ENCODE data around the gene RALGAPB.

RALGAPB gene

DNA sequence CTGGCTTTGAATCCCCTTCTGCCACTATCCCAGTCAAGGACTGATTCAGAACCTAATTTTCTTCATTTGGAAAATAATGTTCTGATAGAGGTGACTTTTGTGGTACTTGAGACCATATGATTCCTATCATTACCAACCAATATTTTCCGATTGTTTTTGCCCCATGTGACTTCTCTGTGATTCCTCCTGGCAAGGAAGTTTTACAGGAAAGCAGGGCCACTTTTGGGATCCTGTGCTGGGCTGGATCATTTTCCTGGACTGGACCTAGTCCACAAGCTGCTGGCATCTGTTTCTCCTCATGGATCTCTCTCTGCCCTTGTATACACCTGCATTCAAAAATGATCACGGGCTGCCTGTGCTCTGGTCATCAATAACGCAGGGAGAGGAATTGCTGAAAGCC is 23.6 kb upstream of the RALGAPB start:
- DNase-seq (ENCODE audit: low read depth, low spot score): no peak
- ChIA-PET POLR2A (interaction anchor here (3.6 kb wide), 1 partner anchor 14 kb away, joined by 62 read pairs; the partner anchor contains the start of gene SNHG17), CTCF (interaction anchor here (1.9 to 10.0 kb wide), 3 partner anchors 16 to 24 kb away, joined by 4 to 268 read pairs (median 47); partner anchors contain the start of genes RALGAPB and SNHG17)
- TF ChIP-seq, protein P1, sequence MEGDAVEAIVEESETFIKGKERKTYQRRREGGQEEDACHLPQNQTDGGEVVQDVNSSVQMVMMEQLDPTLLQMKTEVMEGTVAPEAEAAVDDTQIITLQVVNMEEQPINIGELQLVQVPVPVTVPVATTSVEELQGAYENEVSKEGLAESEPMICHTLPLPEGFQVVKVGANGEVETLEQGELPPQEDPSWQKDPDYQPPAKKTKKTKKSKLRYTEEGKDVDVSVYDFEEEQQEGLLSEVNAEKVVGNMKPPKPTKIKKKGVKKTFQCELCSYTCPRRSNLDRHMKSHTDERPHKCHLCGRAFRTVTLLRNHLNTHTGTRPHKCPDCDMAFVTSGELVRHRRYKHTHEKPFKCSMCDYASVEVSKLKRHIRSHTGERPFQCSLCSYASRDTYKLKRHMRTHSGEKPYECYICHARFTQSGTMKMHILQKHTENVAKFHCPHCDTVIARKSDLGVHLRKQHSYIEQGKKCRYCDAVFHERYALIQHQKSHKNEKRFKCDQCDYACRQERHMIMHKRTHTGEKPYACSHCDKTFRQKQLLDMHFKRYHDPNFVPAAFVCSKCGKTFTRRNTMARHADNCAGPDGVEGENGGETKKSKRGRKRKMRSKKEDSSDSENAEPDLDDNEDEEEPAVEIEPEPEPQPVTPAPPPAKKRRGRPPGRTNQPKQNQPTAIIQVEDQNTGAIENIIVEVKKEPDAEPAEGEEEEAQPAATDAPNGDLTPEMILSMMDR (IDR thresholded peaks at IDR 0.05; ENCODE audit: insufficient read depth, low read length, missing control alignments): no peak
- H3K4me3 ChIP-seq (ENCODE audit: low read depth, low read length): no peak overlapping the region

GRCh38 chr20:38450412-38450975 is 22.1 kb upstream of the RALGAPB start:
- H3K4me3 ChIP-seq (ENCODE audit: low read depth, low read length): no peak overlapping the region
- POLR2A ChIA-PET: interaction anchor here (1.0 kb wide), 1 partner anchor 15 kb away, joined by 3 read pairs; the partner anchor contains the start of gene SNHG17
- CTCF ChIA-PET: interaction anchor here (1.2 to 10.0 kb wide), 3 partner anchors 14 to 20 kb away, joined by 4 to 268 read pairs (median 4); partner anchors contain the start of gene SNHG17
- DNase-seq (ENCODE audit: low read depth, low spot score): no peak
- TF ChIP-seq, protein P1 (IDR thresholded peaks at IDR 0.05; ENCODE audit: insufficient read depth, low read length, missing control alignments): no peak

GRCh38 chr20:38452880-38453624 is 19.6 kb upstream of the RALGAPB start:
- TF ChIP-seq, protein P1 (IDR thresholded peaks at IDR 0.05; ENCODE audit: insufficient read depth, low read length, missing control alignments): no peak
- POLR2A ChIA-PET: interaction anchor here (1.0 to 1.6 kb wide), 2 partner anchors 18 to 20 kb away, joined by 5 to 8 read pairs; partner anchors contain the start of genes RALGAPB and SNHG17
- CTCF ChIA-PET: interaction anchor here (0.9 to 2.9 kb wide), 5 partner anchors 15 to 21 kb away, joined by 3 to 20 read pairs (median 4); partner anchors contain the start of genes RALGAPB and SNHG17

GRCh38 chr20:38453941-38454340 is 18.7 kb upstream of the RALGAPB start:
- ChIA-PET POLR2A (interaction anchor here (1.6 kb wide), 1 partner anchor 19 kb away, joined by 8 read pairs; the partner anchor contains the start of gene SNHG17), CTCF (interaction anchor here (1.4 to 2.9 kb wide), 3 partner anchors 7 to 22 kb away, joined by 4 to 20 read pairs (median 17); partner anchors contain the start of gene SNHG17)
- DNase-seq (ENCODE audit: low read depth, low spot score): no peak
- TF ChIP-seq, protein P1 (IDR thresholded peaks at IDR 0.05; ENCODE audit: insufficient read depth, low read length, missing control alignments): no peak
- no peak overlapping the region for H3K4me3 ChIP-seq (ENCODE audit: low read depth, low read length)

More at GRCh38 chr20:38452880-38453624, 19.6 kb upstream of the RALGAPB start:
- DNase-seq (ENCODE audit: low read depth, low spot score): no peak
- H3K4me3 ChIP-seq (ENCODE audit: low read depth, low read length): no peak overlapping the region

GRCh38 chr20:38454556-38455473 is 17.8 kb upstream of the RALGAPB start:
- CTCF ChIA-PET: interaction anchor here (1.0 to 2.9 kb wide), 3 partner anchors 8 to 20 kb away, joined by 4 to 20 read pairs (median 17); partner anchors contain the start of genes RALGAPB and SNHG17
- no peak for DNase-seq (ENCODE audit: low read depth, low spot score)
- POLR2A ChIA-PET: no interaction called here

More at GRCh38 chr20:38454556-38455473, 17.8 kb upstream of the RALGAPB start:
- TF ChIP-seq, protein P1 (IDR thresholded peaks at IDR 0.05; ENCODE audit: insufficient read depth, low read length, missing control alignments): no peak
- H3K4me3 ChIP-seq (ENCODE audit: low read depth, low read length): no peak overlapping the region
